Muscle of back (tissue), 11 donors: Measurements from ENCODE around the gene CELSR1. TPM values are rescaled to one million over a fixed set of nuclear protein-coding genes. Genes with fewer than 3 reads are reported as not detected.
"Not testable (repeated sequence)": the region's sequence is repeated elsewhere in the genome, so short reads cannot be mapped to it uniquely, and the experiment has no call there.

ENCODE experiments used
- DNase-seq, 3 donors: peaks; one replicate each; pipeline versions ENCODE4 v3.0.0 to v3.0.0-alpha.2; 2013
- polyA plus RNA-seq, 10 donors: library from polyadenylated mRNA; unstranded; fragments of 120-200 nt; gene quantifications; one replicate each; pipeline ENCODE4 v1.2.1, GENCODE V29; 2013; ENCODE audit not compliant: insufficient read length in 10 of 10

Gene CELSR1
- polyA plus RNA-seq, 10 donors, result 1.7 to 9.8 (median 3.3) TPM

DNA sequence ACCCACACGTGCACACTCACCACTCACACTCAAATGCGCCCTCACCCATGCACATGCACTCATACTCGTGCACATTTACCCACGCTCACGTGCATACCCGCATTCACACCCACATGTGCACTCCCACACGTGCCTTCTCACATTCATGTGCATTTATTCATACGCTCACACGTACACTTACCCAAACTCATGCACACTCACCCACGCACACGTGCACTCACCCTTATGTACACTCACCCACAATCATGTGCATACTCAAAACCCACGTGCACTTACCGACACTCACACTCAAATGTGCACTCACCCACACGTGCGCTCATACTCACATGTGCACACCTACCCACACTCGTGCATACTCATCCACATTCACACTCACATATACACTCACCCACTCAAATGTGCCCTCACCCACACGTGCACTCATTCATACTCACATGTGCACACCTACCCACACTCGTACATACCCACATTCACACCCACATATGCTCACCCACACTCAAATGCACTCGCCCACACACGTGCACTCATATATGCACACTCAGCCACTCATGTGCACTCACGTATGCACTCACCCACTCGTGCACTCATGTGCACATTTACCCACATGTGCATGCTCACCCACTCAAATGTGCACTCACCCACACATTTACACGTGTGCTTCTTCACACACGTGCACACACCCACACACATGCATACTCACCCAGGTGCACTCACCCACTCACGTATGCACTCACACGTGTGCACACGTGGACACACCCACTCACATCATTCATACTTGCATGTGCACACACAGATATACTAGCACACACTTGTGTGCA is 117.5 kb downstream of the CELSR1 start:
- no peak for DNase-seq

DNA sequence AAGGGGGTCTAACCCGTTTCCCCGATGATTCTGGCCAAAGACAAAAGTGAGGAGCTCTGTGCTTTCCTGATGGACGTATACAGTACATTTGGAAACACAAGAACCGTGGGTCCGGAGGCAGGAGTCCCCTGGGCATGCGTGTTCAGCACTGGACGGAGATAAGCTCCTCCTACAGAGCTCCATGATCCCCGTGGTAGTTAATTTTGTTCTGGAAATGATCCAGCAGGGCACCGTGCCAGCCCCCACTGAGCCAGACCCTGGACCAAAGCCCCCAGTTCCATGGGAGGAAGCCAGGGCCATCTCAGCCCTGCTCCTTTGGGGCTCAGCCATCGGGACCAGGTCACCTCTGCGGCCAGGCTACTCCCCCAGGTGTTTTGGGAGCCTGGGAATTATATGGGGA is 118.6 kb downstream of the CELSR1 start:
- DNase-seq, result peak in 2 of 3 donors; percentile 14 to 18

DNA sequence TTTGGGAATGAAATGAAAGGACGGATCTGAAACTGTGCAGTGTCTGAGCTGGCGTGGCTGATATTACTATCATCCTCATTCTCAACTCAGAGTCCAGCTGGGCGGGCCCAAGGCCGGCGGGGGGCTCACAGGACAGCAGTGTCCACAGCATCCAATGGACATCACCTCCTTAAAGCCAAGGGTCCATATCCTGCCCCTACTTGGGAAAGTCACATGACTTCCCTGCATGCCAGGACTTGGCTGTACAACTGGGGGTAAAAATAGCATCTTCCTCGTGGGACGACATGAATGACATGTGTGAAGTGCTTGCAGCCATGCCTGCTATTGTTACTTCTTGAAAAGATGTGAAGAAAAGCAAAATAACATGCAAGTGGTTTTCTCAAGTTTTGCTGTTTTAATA is 119.7 kb downstream of the CELSR1 start:
- DNase-seq, result peak in 2 of 3 donors; percentile 44 to 45

DNA sequence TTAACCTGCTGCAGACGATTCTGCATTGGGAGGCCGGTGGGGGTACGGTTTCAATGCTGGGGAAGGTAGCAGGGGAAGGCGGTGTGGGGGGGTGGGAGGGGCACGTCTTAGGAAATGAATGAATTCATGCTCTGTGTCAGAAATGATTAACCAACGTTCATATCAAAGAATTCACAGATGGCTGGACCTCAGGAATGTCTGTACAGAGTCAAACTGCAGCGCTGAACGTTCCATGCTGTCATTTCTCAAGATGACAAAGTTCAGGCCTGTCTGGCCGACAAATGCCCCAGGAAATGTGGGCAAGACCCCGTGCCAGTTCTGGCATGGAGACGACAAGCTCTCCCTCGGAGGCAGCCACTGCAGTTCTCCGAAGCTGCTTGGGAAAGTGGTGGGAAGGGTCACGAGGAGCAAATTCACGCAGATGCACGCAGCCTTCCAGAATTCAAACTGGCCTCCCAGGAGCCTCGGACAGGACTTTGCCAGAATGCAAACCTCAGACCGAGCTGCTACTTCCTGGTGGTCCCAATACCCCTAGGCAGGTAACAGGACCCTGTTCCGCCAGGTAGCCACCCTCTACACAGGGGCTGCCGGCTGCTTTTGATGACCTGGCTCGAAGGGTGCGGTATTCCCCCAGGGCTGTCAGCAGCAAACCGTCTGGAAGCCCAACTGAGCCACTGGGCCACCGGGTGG is 120.4 kb downstream of the CELSR1 start:
- DNase-seq, result no peak

DNA sequence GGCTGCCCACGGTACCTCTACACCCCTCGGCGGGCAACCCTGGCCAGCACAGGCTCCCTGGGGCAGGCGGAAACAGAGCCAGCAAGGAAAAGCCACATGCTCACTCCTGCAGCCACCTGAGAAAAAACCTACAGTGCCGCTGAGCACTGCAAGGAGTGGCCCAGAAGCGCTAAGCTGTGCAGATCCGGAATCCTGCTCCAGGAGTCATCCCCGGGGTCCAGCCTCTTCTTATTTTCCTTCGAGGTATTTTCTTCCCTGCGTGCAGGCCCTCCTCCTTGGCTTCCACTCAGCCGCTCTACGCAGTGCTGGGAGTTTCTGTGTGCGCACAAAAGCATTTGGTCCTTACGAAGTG is 120.9 kb downstream of the CELSR1 start:
- DNase-seq, result peak in 2 of 3 donors; percentile 30 to 44

DNA sequence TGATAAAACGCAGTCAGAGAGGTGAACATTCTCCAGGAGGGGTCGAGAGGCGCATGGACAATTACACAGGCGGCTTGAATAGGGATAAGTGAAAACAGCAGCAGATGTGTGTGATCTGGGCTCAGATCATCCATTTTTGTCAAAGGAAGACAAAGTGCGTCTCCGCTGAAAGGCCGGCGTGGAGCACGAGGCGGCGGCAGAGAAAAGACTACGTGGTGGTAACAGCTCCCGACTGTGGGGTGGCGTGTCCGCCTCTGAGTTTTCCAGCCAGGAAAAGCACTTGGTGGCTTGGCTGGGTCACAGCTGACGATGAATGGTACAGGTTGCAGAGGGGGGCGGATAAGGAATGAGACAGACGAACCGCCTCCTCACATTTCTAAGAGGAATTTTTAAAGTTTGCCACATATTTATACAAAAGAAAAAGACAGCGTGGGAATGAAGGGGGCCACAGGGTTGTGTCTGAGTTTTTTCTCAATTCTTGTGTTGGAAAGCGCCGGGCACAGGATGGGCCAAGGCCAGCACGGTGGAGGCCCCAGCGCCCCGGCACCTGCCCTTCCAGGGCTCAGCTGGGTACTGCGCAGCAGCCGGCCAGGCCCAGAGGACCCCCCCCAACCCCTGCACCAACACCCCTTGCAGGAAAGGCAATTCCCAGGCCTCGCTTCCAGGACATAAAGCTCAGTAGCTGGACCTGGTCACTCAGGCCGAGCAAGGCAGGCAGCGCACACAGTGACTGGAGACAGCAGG is 121.5 kb downstream of the CELSR1 start:
- peak in 1 of 3 donors; percentile 36 for DNase-seq

DNA sequence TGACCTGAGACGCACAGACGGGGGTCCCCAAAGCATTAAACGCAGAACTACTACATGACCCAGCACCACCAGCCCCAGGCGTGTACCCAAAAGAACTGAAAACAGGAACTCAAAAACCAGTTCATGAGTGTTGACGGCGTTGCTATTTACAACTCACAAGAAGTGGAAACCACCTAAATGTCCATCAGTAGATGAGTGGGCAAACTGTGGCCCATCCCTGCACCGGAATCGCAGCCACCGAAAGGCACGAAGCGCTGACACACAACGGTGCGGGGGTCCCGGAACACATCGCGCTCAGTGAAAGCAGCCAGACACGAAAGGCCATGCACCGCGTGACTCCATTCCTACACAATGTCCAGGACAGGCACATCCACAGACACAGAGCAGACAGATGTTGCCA is 122.7 kb downstream of the CELSR1 start:
- DNase-seq, result no peak

DNA sequence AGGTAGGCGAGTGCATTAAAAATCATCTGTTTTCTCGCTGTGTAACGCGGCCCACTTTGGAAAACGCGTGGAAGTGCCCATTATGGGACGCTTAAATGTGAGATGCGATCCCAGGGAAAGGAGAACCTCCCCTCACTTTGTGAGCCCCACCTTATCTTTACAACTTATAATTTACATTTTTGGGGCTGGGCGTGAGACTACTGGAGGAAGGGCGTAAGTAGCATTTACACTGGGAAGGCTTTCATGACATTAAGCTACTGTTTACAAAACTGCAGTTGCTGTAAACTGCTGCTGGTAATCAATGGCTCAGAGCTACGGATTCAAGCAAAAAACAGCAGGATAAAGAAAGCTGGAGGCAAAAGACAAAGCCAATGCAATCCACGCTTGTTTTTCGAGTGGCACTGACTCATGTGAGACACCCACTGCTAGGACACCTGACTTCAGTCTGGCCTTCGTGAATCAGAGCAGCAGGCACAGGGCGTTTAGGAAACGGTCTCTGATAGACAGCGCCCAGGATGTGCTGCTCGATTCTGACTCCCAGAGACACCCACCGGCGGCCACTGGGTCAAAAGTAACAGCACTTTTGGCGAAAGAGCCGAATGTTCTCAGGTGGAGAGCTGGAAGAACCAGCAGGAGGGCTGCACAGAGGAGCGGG is 123.6 kb downstream of the CELSR1 start:
- DNase-seq, result no peak

DNA sequence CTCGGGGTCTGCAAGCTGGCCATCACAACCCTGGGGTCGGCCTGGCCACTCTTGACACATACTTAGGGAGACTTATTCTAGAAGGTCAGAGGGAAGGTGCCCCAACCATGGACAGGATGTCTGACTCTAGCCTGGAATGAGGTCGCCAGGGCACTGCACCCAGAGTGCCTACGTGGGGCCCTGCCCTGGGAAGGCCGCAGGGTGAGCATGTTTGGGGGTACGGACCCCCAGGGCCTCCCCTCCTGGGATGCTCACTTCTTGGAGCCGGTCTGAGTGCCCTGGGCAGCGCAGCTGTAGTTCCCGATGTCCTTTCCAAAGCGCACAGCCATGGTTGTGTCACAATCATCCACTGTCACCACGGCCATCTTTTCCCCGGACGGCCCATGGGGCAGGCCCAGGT is 126.1 kb downstream of the CELSR1 start:
- no peak for DNase-seq

DNA sequence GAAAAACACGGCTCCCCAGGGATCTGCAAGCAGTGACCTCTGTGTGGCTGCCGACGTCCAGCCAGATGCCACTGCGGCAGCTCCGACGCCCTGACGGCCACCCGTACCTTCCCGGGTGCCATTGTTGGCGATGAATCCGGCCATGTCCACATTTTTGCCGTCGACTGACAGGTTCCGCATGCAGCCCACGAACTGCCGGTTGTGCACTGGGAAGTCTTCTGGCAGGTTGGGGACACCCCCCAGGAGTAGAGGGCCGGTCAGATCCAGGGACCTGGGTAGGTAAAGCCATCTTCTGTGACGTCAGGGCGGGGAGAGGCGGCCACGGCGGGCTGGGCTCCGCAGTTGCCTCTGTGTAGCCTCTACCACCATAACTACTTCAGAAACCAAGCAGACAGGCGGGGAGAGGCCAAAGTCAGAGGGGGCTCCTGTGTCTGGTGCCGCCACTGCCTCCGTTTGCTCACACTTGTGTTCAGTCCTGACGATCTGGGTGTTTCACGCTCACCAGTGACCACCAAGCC is 127.1 kb downstream of the CELSR1 start:
- DNase-seq, result no peak

DNA sequence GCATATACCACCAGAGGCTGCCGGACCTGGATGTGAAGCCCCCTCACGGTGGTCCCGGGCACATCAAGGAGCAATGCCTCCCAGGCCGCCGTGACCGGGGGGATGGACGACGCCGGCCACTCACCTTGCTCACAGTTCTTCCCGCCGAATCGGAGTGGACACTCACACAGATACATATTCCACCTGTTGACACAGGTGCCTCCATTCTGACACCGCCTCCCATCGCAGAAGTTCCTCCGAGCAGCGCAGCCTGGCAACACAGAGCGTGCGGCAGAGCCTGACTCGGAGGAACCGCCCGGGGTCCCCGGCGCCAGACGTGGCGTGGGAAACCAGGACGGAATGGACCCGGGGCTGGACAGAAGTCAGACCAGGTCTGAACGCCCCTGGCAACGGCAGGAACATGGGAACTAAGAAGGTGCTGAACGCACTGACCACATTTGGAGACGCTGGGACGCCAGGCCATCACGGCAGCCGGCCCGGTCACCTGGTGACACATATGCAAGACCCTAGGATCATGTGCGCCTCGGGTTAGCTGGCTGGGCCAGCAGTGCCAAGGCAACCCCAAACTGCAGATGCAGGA is 127.7 kb downstream of the CELSR1 start:
- DNase-seq, result no peak

DNA sequence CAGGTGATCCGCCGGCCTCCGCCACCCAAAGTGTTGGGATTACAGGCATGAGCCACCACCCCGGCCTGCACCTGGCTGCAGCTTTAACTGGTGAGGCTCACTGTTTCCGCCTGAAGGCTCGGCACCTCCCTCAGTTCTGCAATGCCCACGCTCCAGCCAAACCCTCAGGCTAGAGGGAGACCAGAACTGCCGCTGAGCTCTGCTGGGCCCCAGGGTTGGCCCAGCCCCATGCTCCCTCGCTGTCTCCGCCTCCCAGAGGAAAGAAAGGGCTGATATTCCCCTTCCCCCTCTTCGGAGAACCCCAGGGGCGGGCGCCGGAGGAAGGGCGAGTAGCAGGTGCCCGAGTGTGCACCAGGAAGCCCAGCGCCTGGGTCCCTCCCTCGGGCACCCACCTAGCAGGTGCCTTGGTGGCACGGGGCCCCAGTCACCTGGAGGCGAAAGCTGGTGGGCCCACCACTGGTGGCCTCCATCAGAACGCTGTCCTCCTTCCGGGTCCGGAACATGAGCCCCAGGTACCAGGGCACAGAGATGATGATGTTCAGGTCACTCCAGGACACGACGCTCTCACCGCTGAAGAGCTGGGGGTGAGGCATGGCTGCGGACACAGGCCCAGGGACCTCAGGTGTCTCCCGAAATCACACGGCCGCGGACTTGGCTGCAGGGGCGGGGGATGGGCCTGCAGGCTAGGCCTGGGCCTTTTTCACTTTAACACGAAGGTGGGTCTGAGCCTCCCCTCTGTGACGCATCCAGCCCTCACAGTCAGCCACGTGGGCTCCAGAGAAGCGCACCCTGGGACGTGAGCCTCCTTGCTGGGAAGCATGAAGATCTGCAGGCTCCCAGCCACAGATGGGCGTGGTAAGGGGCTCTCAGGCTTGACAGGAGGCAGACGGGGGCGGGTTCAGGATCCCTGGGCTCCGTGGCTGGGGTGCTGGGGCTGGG is 128.6 kb downstream of the CELSR1 start:
- no peak for DNase-seq

DNA sequence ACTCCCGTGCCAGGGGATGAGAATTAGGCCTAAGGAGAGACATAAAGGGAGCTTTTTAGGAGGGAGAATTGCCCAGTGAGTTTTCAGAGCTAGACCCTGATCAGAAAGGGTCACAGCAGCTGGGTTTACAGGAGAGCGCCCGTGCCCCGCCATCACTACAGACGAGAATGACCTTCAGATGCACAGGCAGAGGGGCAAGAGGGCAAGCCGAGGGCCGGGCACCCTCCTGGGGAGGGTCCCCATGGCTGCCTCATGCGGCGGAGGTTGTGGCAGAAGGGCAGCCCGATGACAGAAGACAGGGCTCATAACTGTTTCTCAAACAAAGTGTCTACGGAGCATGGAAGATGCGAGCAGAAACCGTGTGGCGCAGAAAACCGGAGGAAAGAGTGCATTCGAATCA is 129.7 kb downstream of the CELSR1 start:
- no peak for DNase-seq

DNA sequence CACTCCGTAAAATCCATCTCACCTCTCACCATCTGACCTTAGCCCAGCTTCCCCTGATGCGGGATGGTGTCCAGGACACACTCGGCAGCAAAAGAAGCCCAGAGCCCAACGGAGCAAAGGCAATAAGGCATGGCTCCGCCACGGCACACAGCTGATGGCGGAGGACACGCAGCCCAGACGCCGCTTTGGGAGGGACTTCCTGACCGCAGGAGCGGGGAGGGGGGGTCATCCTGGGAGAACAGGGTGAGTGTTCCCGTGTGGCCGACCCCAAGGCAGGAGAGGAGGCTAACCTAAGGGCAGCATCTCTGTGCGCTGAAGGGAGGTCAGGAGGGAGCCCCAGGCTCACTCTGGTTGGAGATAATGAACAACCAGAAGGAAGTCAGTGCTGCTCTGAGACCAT is 130.6 kb downstream of the CELSR1 start:
- no peak for DNase-seq

DNA sequence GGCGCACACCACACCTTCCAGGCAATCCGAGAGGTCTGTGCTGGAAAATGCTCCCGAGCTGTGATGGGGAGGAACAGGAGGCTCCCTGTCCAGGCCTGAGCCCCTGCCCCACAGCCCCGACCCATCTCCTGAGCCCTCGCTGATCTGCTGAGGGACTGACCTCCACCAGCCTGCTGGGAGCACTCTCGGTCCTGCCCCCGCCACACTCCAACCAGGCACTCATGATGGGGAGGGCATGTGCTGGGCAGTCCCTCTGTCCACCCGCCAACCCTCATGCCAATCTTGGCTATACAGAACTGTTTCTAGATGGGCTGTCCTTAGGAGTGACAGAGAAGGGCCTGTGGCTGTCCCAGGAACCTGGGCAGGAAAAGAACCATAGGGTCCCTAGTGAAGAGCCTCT is 131.1 kb downstream of the CELSR1 start:
- no peak for DNase-seq

DNA sequence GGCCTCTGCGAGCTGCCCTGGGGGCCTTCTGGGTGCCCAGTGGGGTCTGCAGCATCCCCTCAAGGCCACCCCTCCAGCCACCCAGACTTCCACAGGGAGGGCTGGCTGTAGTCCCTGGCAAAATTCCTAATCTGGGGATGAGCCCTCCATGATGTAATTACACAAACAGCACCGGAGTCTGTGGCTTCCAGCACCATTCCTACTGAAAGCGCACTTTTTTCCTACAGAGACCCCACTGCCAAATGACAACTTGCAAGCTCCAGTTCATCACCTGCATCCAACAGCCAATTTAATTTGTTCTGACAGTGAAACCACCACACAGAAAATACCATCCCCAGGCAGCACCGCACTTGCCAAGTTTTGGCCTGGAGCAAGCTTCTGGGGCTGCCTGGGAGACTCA is 131.5 kb downstream of the CELSR1 start:
- DNase-seq, result no peak

DNA sequence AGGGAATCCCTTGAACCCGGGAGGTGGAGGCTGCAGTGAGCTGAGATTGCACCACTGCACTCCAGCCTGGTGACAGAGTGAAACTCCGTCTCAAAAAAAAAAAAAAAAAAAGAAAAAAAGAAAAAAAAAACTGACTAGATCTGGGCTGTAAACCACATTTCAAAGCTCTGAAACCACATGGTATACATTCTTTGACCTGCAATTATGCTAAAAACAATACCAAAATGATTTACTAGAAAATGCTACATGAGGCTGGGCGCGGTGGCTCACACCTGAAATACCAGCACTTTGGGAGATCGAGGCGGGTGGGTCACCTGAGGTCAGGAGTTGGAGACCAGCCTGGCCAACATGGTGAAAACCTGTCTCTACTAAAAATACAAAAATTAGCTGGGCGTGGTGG is 133.5 kb downstream of the CELSR1 start:
- DNase-seq, result not testable (repeated sequence)

DNA sequence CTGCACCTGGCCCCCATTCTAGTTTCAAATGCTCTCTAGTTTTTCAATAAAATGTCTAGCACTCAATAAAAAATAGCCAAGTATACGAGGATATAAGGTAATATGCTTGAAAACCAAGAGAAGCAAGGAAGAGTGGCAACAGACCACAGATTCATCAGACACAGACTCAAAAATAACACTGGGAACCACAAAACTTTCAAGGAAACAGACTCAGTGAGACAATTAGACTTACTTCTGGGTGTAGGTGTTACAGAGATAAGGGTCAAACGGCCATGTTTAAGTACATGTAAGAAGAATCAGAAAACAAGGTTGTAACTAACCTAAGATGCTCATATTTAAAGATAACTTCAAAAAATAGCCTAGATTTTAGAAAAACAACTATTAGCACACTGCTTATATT is 134.9 kb downstream of the CELSR1 start:
- no peak for DNase-seq

DNA sequence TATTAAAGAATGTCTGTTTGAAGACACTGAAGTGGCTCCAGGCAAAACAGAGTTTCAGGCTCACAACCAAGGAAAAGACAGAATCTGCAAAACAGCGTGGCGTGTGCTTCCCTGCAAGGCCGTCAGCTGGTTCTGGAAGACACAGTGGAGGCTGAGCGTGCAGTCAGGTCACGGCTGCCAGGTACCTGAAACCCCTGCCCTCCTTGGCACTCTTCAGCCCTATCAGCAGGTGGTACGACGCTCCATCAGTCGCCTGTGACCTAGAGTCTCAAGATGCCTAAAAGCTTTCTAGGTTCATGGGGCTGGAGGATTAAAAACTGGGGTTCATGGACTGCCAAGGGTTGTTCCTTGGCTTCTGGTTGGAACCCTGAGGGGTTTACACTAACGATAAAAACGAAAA is 136.1 kb downstream of the CELSR1 start:
- no peak for DNase-seq

DNA sequence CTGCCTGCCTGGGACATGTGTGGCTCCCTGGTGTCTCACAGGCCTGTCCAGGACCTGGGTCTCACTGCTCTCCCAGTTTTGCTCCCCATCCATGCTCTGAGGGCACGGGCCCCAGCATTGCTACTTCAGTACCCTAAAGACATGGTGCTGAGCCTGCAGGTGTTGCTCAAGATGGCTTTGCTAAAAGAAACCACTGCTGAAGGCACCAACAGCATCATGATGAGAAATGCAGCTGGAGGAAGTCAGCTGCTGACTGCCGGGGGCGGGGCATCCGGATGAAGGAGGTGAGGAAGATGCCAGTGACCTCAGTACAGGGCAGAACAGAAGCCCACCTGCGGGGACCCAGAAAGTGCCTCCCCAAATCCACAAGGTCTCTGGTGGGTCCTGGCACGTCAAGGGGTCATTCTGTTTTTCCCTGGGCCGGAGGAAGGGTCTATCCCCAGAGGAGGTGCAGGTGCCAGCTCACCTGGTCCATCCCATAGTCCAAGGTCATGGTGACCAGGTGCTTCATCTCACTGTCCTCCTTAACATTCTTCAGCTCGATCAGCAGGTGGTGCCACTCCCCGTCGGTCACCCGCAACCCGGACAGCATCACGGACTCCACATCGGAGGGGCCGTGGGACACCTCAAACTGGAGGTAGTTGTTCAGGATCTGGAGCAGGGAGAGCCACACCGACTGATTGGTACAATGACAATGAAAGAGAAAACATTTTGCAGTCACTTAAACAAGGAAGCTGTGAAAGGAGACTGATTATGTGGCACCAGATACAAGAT is 138.0 kb downstream of the CELSR1 start:
- DNase-seq, result no peak
